Measurements from ENCODE around the gene CD1B.
"Not testable (repeated sequence)": the region's sequence is repeated elsewhere in the genome, so short reads cannot be mapped to it uniquely, and the experiment has no call there.

CD1B gene

GRCh38 chr1:158329733-158330132 is 1.6 kb downstream of the CD1B start:
- in situ Hi-C loops (cut with HindIII; ENCODE audit: low sequenced_read_pairs): loop anchor here (5.0 kb wide), 1 partner anchor 93 kb away; no protein-coding TSS in a partner anchor

GRCh38 chr1:158329300-158329699 is 2.0 kb downstream of the CD1B start:
- in situ Hi-C loops (cut with HindIII; ENCODE audit: low sequenced_read_pairs): no loop called here

DNA sequence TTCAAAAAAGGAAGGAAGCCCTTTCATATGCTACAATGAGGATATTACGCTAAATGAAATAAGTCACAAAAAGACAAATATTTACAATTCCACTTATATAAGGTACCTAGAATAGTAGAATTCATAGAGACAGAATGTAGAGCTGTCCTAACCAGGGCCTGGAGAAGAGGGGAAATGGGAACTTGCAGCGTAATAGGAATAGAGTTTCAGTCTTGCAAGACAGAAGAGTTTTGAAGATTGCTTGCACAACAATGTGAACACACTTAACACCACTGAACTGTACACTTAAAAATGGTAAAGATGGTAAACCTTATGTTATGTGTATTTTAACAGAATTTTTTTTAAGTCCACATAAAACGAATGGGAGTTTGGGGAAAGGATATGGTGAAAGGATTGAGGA is 2.9 kb downstream of the CD1B start:
- in situ Hi-C loops (cut with HindIII; ENCODE audit: low sequenced_read_pairs): no loop called here

- in situ Hi-C loops (cut with HindIII; ENCODE audit: low sequenced_read_pairs): no loop called here
These were observed 3.9 kb downstream of the CD1B start for GRCh38 chr1:158327481-158327880.

- in situ Hi-C loops (cut with HindIII; ENCODE audit: low sequenced_read_pairs): no loop called here
These were observed 6.9 kb downstream of the CD1B start for GRCh38 chr1:158324395-158324794.

- in situ Hi-C loops (cut with HindIII; ENCODE audit: low sequenced_read_pairs): no loop called here
These were observed 7.5 kb downstream of the CD1B start for GRCh38 chr1:158323866-158324265.

DNA sequence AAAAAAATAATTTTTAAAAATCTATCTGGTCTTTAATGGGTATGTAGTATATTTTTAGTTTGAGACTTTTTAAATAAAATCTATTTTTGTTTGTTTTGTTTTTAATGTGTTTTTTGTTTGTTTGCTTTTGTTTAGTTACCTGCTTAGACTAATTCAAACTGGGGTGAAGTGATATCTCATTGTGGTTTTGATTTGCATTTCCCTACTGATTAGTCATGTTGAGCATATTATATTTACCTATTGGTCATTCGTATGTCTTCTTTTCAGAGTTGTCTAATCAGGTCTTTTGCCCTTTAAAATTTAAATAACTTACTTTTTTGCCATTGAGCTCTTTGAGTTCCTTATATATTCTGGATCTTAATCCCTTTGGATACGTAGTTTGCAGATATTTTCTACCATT is 20.3 kb downstream of the CD1B start:
- in situ Hi-C loops (cut with HindIII; ENCODE audit: low sequenced_read_pairs): no loop called here

DNA sequence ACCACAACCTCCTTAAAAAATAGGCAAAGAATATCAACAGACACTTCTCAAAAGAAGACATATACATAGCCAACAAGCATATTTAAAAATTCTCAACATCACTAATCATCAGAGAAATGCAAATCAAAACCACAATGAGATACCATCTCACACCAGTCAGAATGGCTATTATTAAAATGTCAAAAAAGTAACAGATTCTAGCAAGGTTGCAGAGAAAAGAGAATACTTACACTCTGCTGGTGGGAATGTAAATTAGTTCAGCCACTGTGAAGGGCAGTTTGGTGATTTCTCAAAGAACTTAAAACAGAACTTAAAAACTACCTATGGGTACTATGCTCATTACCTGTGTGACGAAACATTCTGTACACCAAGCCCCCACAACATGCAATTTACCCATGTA is 20.7 kb downstream of the CD1B start:
- in situ Hi-C loops (cut with HindIII; ENCODE audit: low sequenced_read_pairs): no loop called here

- in situ Hi-C loops (cut with HindIII; ENCODE audit: low sequenced_read_pairs): no loop called here
These were observed 35.5 kb downstream of the CD1B start for GRCh38 chr1:158295791-158296190.

- in situ Hi-C loops (cut with HindIII; ENCODE audit: low sequenced_read_pairs): no loop called here
These were observed 40.9 kb downstream of the CD1B start for GRCh38 chr1:158290321-158290844.

DNA sequence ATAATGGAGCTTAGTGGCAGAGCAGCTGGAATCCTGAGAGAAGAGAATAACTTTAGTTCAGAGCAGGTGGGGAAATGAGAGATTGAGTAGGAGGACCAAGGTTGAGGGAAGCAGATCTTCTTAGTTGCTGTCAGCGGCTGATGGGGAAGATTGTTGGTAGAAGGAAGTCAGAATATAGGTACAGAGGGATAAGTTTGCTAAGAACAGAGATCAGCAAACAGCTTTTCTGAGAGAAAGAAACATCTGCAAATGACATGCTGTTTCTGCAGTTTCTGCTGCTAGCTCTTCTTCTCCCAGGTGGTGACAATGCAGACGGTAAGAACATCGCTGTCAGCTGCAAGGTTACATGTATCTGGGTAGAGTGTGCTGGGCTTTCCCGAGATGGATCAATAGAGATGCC is 41.5 kb downstream of the CD1B start, which contains the start of gene CD1C:
TSS of gene CD1C (plus strand) at position 113 of the 400 bp plus-strand sequence. CDS start at position 255, 142 bp downstream.
- in situ Hi-C loops (cut with HindIII; ENCODE audit: low sequenced_read_pairs): no loop called here

- in situ Hi-C loops (cut with HindIII; ENCODE audit: low sequenced_read_pairs): no loop called here
These were observed 44.4 kb downstream of the CD1B start for GRCh38 chr1:158286941-158287346.

DNA sequence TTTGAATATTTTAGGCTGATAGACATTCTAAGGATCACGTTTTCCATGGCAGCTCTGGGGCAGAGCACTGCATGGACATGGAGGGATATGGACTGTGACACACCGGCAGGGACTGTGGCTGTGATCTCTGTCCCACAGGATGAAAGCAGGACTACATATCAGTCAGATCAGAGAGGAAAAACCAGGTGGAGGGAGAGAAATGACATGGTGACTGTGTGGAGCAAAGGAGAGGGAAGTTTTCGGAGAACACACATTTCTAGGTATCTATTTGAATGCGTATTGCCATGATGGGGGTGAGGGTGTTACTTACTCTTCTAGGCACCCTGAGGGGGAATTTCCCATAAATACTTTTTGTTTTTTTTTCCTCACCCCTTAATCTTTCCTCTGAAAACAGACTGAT is 44.8 kb downstream of the CD1B start:
- in situ Hi-C loops (cut with HindIII; ENCODE audit: low sequenced_read_pairs): no loop called here

DNA sequence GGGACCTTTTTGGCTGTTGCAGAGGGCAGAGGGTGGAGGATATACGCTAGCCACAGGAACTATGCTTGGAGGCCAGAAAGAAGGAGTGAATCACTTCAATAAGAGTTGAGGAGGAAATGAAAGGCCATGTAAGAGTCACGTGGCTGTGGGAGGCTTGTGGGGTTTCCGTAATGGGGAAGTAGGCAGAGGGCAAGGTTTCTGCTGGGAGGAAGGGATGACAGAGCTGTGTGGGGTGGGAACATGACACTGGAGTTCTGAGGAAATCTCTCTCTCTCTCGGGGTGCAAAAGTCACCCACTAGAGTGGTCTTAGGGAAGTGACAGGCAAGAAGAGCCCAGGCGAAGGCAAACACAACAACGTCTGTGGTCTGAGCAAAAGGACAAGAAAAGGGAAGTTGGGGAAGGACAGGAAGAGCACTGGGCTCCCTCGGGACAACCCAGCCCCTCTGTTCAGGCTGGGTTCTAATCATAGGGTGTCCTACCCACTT is 45.5 kb downstream of the CD1B start:
- in situ Hi-C loops (cut with HindIII; ENCODE audit: low sequenced_read_pairs): no loop called here

DNA sequence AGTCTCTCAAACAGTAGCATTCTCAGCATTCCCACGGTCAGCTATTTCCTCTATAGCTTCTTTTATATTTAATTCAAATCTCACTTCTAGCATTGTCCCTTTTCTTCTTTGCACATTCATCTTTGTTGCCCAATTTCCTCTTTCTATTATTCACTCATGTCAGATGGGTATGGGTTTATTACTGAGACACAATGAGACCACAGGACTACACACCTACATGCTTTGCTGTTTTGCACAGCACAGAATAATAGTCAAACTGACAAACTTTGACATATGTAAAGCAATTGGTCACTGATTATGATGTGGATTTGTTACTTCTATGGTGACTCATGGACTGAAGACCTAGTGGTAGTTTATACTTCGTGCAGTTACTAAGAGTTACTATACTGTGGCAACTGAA is 47.4 kb downstream of the CD1B start:
- in situ Hi-C loops (cut with HindIII; ENCODE audit: low sequenced_read_pairs): no loop called here

- in situ Hi-C loops (cut with HindIII; ENCODE audit: low sequenced_read_pairs): not testable (repeated sequence)
These were observed 48.9 kb downstream of the CD1B start for GRCh38 chr1:158282421-158282820.

Measured in DLD1 (cell line).